ENCODE data around the gene TNRC6B. TPM values are rescaled to one million over a fixed set of nuclear protein-coding genes. Genes with fewer than 3 reads are reported as not detected.
A peak's percentile ranks its signal among the peaks of the same experiment; 100 is the strongest.

TNRC6B gene
- total and polyA plus RNA-seq, 9 donors: 7.0 to 21.7 (median 9.7) TPM

DNA sequence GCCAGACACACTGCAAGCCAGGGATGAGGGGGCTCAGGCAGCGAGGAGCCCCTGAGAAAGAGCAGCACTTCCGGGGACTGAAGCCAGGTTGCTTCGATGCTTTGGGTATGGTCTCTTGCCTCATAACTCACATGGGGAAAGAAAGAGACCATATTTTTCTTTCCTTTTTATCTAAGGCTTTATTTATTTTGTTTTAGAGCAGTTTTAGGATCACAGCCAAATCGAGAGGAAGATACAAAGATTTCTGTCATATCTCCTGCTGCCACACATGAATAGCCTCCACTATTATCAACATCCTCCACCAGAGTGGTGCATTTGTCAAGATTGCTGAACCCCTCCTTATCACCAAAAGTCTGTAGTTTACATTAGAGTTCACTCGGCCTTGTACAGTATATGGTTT, 144.3 kb downstream of the TNRC6B start:
- no peak overlapping the region for H3K27ac ChIP-seq (ENCODE audit: low read length)
- no CpG with 5 or more reads among the region's 5 CpGs for WGBS (ENCODE audit: insufficient coverage)
- peaks cover 56% of the 10 kb centered on the region for H3K36me3 ChIP-seq (ENCODE audit: control insufficient read depth, insufficient read depth, low read length)
- H3K9me3 ChIP-seq (replicated peaks; ENCODE audit: control insufficient read depth, low read depth, low read length): no peaks in the 10 kb centered on the region
- no peaks in the 10 kb centered on the region for H3K4me1 ChIP-seq (ENCODE audit: control insufficient read depth, insufficient read depth, low read length)
- no peaks in the 10 kb centered on the region for H3K27me3 ChIP-seq (ENCODE audit: control insufficient read depth, insufficient read depth, low read length)
- H3K4me3 ChIP-seq (ENCODE audit: low read length): no peak overlapping the region
- DNase-seq: no peak

DNA sequence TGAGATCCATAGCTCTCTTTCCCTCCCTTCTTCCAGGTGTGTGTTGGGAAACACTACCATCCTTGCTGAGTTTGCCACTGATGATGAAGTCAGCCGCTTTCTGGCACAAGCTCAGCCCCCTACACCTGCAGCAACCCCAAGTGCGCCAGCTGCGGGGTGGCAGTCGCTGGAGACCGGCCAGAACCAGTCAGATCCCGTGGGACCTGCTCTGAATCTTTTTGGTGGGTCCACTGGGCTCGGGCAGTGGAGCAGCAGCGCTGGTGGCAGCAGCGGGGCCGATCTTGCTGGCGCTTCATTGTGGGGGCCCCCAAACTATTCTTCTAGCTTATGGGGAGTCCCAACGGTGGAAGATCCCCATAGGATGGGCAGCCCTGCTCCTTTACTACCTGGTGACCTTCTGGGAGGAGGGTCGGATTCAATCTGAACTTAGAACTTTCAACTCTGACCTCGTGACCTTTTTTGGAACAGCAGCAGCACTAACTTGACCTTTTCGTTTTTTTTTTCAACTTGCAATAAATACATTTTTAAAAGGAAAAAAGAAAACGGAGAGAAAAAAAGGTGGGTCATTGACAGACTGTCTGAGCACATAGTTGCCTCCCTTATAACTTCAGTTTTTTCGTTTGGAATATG, 145.2 kb downstream of the TNRC6B start:
- Histone ChIP-seq H3K4me1 (ENCODE audit: control insufficient read depth, insufficient read depth, low read length) (no peaks in the 10 kb centered on the region), H3K27ac (ENCODE audit: low read length) (no peak overlapping the region), H3K9me3 (replicated peaks; ENCODE audit: control insufficient read depth, low read depth, low read length) (no peaks in the 10 kb centered on the region), H3K36me3 (ENCODE audit: control insufficient read depth, insufficient read depth, low read length) (peaks cover 53% of the 10 kb centered on the region), H3K4me3 (ENCODE audit: low read length) (no peak overlapping the region), H3K27me3 (ENCODE audit: control insufficient read depth, insufficient read depth, low read length) (no peaks in the 10 kb centered on the region)
- DNase-seq: no peak
- 91% methylated on average over 12 of the region's 17 CpGs for WGBS (ENCODE audit: insufficient coverage)

- H3K36me3 ChIP-seq (ENCODE audit: control insufficient read depth, insufficient read depth, low read length): peaks cover 50% of the 10 kb centered on the region
These were observed 146.0 kb downstream of the TNRC6B start for GRCh38 chr22:40323681-40324171.

GRCh38 chr22:40324468-40325305, 147.0 kb downstream of the TNRC6B start:
- Histone ChIP-seq H3K27me3 (ENCODE audit: control insufficient read depth, insufficient read depth, low read length) (no peaks in the 10 kb centered on the region), H3K36me3 (ENCODE audit: control insufficient read depth, insufficient read depth, low read length) (peaks cover 50% of the 10 kb centered on the region), H3K4me3 (ENCODE audit: low read length) (no peak overlapping the region), H3K9me3 (replicated peaks; ENCODE audit: control insufficient read depth, low read depth, low read length) (no peaks in the 10 kb centered on the region), H3K27ac (ENCODE audit: low read length) (no peak overlapping the region), H3K4me1 (ENCODE audit: control insufficient read depth, insufficient read depth, low read length) (no peaks in the 10 kb centered on the region)
- no peak for DNase-seq
- WGBS (ENCODE audit: insufficient coverage): 87% methylated on average over 3 of the region's 19 CpGs

More at GRCh38 chr22:40323681-40324171, 146.0 kb downstream of the TNRC6B start:
- DNase-seq: peak; percentile 87
- H3K27ac ChIP-seq (ENCODE audit: low read length): peak overlapping the region; percentile 53
- WGBS (ENCODE audit: insufficient coverage): no CpG with 5 or more reads among the region's 8 CpGs
- no peaks in the 10 kb centered on the region for H3K9me3 ChIP-seq (replicated peaks; ENCODE audit: control insufficient read depth, low read depth, low read length)
- no peaks in the 10 kb centered on the region for H3K4me1 ChIP-seq (ENCODE audit: control insufficient read depth, insufficient read depth, low read length)
- no peaks in the 10 kb centered on the region for H3K27me3 ChIP-seq (ENCODE audit: control insufficient read depth, insufficient read depth, low read length)
- H3K4me3 ChIP-seq (ENCODE audit: low read length): no peak overlapping the region

DNA sequence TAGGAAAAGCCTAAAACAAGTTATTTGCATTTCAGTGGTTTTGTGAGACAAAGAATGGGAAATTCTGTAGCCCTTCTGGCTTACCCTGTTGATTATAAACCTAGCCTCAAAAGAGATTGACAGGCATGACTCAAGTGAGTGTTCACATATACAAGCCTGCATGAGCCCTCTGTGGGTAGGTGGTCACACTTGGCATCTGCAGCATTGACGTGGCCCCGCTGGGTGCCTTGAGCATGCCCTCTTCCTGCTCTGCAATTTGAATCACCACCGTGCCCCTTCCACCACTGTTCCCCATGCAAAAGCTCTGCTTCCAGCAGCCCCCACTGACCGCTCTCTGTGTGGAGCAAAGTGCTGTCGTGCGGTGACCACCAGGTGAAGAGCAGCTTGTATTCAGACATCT, 147.6 kb downstream of the TNRC6B start:
- Histone ChIP-seq H3K27me3 (ENCODE audit: control insufficient read depth, insufficient read depth, low read length) (no peaks in the 10 kb centered on the region), H3K4me1 (ENCODE audit: control insufficient read depth, insufficient read depth, low read length) (no peaks in the 10 kb centered on the region), H3K4me3 (ENCODE audit: low read length) (no peak overlapping the region), H3K27ac (ENCODE audit: low read length) (no peak overlapping the region), H3K36me3 (ENCODE audit: control insufficient read depth, insufficient read depth, low read length) (peaks cover 52% of the 10 kb centered on the region), H3K9me3 (replicated peaks; ENCODE audit: control insufficient read depth, low read depth, low read length) (no peaks in the 10 kb centered on the region)
- 84% methylated on average over 6 of the region's 6 CpGs for WGBS (ENCODE audit: insufficient coverage)
- no peak for DNase-seq

GRCh38 chr22:40326905-40327735, 149.4 kb downstream of the TNRC6B start:
- Histone ChIP-seq H3K4me3 (ENCODE audit: low read length) (no peak overlapping the region), H3K36me3 (ENCODE audit: control insufficient read depth, insufficient read depth, low read length) (peaks cover 45% of the 10 kb centered on the region), H3K27me3 (ENCODE audit: control insufficient read depth, insufficient read depth, low read length) (no peaks in the 10 kb centered on the region), H3K9me3 (replicated peaks; ENCODE audit: control insufficient read depth, low read depth, low read length) (no peaks in the 10 kb centered on the region), H3K4me1 (ENCODE audit: control insufficient read depth, insufficient read depth, low read length) (no peaks in the 10 kb centered on the region), H3K27ac (ENCODE audit: low read length) (peak overlapping the region; percentile 8)
- DNase-seq: peak; percentile 70
- no CpG with 5 or more reads among the region's 10 CpGs for WGBS (ENCODE audit: insufficient coverage)

DNA sequence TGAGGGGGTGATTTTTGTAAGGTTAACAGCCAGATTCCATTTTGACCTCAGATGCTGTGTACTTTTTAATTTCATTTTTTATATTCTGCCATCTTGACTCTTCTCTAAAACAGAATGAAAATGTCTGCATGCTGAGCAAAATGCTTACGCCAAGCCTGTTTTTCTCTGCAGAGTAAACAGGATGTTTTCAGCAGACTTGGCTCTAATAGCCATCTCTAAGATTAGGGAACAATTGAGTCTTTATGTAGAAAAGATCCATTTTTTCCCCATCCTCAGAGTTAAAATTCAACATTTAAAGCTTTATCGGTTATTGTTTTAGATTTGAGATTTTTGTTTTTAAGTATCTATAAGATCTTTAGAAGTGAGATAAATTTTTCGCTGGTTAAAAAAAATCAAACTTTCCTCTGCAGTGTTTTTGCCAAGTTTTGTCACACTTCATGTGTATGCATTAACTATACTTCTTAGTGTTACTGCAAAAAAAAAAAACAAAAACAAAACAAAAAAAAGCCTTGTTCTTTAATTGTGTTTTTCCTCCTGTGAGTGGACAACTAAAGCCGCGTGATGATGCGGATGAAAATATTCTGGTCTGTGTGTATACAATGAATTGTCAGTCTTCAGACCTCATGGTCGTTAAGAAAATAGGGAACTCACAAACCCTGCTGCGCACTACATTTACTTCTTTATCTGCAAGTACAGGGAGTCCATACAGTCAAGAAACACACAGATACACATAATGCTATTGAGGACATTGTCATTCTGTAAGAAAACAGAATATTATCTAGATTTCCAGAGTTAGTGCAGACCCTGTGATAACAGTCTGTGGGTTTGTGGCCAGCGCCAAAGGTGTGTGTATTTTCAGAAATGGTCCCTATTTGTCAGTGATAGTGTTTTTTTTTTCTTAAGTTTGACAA, 151.1 kb downstream of the TNRC6B start:
- no peaks in the 10 kb centered on the region for H3K9me3 ChIP-seq (replicated peaks; ENCODE audit: control insufficient read depth, low read depth, low read length)

GRCh38 chr22:40329466-40329865, 151.7 kb downstream of the TNRC6B start:
- peaks cover 42% of the 10 kb centered on the region for H3K36me3 ChIP-seq (ENCODE audit: control insufficient read depth, insufficient read depth, low read length)
- no peak overlapping the region for H3K27ac ChIP-seq (ENCODE audit: low read length)

More for the DNA sequence above, 151.1 kb downstream of the TNRC6B start:
- no peak overlapping the region for H3K27ac ChIP-seq (ENCODE audit: low read length)
- peaks cover 41% of the 10 kb centered on the region for H3K36me3 ChIP-seq (ENCODE audit: control insufficient read depth, insufficient read depth, low read length)
- no peaks in the 10 kb centered on the region for H3K4me1 ChIP-seq (ENCODE audit: control insufficient read depth, insufficient read depth, low read length)
- no CpG with 5 or more reads among the region's 9 CpGs for WGBS (ENCODE audit: insufficient coverage)
- DNase-seq: peak; percentile 18
- no peaks in the 10 kb centered on the region for H3K27me3 ChIP-seq (ENCODE audit: control insufficient read depth, insufficient read depth, low read length)
- H3K4me3 ChIP-seq (ENCODE audit: low read length): no peak overlapping the region

DNA sequence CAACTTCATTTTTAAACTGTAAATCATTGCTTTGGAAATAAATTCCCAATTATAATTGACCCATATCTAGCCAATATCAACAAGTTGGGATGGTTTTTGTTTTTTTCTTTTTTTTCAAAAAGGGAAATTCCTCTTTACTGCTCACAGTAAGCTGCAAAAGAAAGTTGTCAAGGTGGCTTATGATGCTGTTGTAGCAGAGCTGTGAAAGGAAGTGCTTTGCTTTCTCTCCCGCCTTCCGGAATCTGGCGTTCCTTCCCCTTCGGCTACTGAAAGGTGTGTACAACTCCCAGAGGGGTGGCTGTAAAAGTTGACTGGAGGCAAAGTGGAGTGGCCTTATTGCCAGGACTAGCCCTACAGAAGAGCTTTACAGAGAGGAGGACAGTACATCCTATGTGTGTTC, 152.4 kb downstream of the TNRC6B start:
- Histone ChIP-seq H3K27me3 (ENCODE audit: control insufficient read depth, insufficient read depth, low read length) (no peaks in the 10 kb centered on the region), H3K4me3 (ENCODE audit: low read length) (no peak overlapping the region), H3K36me3 (ENCODE audit: control insufficient read depth, insufficient read depth, low read length) (peaks cover 39% of the 10 kb centered on the region), H3K9me3 (replicated peaks; ENCODE audit: control insufficient read depth, low read depth, low read length) (no peaks in the 10 kb centered on the region), H3K27ac (ENCODE audit: low read length) (no peak overlapping the region), H3K4me1 (ENCODE audit: control insufficient read depth, insufficient read depth, low read length) (no peaks in the 10 kb centered on the region)
- WGBS (ENCODE audit: insufficient coverage): no CpG with 5 or more reads among the region's 4 CpGs
- peak; percentile 18 for DNase-seq

More at GRCh38 chr22:40329466-40329865, 151.7 kb downstream of the TNRC6B start:
- Histone ChIP-seq H3K27me3 (ENCODE audit: control insufficient read depth, insufficient read depth, low read length) (no peaks in the 10 kb centered on the region), H3K4me1 (ENCODE audit: control insufficient read depth, insufficient read depth, low read length) (no peaks in the 10 kb centered on the region), H3K4me3 (ENCODE audit: low read length) (no peak overlapping the region), H3K9me3 (replicated peaks; ENCODE audit: control insufficient read depth, low read depth, low read length) (no peaks in the 10 kb centered on the region)
- DNase-seq: no peak
- no CpG with 5 or more reads among the region's 9 CpGs for WGBS (ENCODE audit: insufficient coverage)
